Breast epithelium (tissue), 4 donors: ENCODE results near the gene LAMA3. TPM values are rescaled to one million over a fixed set of nuclear protein-coding genes. Genes with fewer than 3 reads are reported as not detected.

Experiments used
- DNase-seq, 2 donors: peaks; one replicate each; pipeline ENCODE4 v3.0.0-alpha.2; 2019; ENCODE audit warnings: low spot score in 2 of 2
- H3K27ac ChIP-seq, 2 donors: fragments of 200-600 bp; sonication (generic) in 1 of 2; one replicate each; pipeline ENCODE4 v1.5.1; 2016 to 2019; ENCODE audit warnings: mild to moderate bottlenecking in 1 of 2
- H3K27me3 ChIP-seq, 2 donors: fragments of 200-600 bp; sonication (generic) in 1 of 2; one replicate each; pipeline versions ENCODE4 v1.5.1 to v1.6.0; 2017 to 2019; ENCODE audit warnings: control low read depth in 1 of 2, mild to moderate bottlenecking in 1 of 2
- H3K36me3 ChIP-seq: fragments of 200-600 bp; one replicate; pipeline ENCODE4 v1.5.1; 2019
- H3K4me1 ChIP-seq, 2 donors: fragments of 200-600 bp; sonication (generic); one replicate each; pipeline ENCODE4 v1.5.1; 2016 to 2019; ENCODE audit warnings: control low read depth in 1 of 2
- H3K4me3 ChIP-seq, 3 donors: fragments of 200-600 bp; sonication (generic); 1 replicate in 2 of 3; 2 replicates in 1 of 3; pipeline ENCODE4 v1.5.1; 2016 to 2019; ENCODE audit warnings: mild to moderate bottlenecking in 3 of 3, moderate library complexity in 2 of 3
- H3K9me3 ChIP-seq, 2 donors: fragments of 200-600 bp; sonication (generic) in 1 of 2; one replicate each; pipeline ENCODE4 v1.5.1; 2016 to 2019; ENCODE audit warnings: control low read depth in 1 of 2
- CTCF ChIP-seq, 3 donors: fragments of 450-650 bp; IDR thresholded peaks; one replicate each; pipeline ENCODE4 v1.5.1; 2016 to 2017; ENCODE audit warnings: antibody characterized with exemption in 3 of 3, mild to moderate bottlenecking in 3 of 3, moderate library complexity in 3 of 3
- POLR2A ChIP-seq: fragments of 450-650 bp; IDR thresholded peaks from one replicate; pipeline ENCODE4 v1.6.1; 2016; ENCODE audit warnings: antibody characterized with exemption, mild to moderate bottlenecking, moderate library complexity
- POLR2AphosphoS5 ChIP-seq, 3 donors: sonication (generic); formaldehyde crosslinking; IDR thresholded peaks; one replicate each; pipeline ENCODE4 v1.6.1; 2017; ENCODE audit warnings: antibody characterized with exemption in 3 of 3
- intact Hi-C: fragments of 100-400 bp; cut with DNase I; formaldehyde crosslinking; loops from one replicate; pipeline ENCODE4 v1.15.1; 2023; ENCODE audit warnings: low total_unique reads
- total RNA-seq, 3 donors: library from RNA; depleted of rRNA; stranded (reverse); fragments of >200 nt; gene quantifications; one replicate each; pipeline ENCODE4 v1.1.0, GENCODE V29; 2016

The LAMA3 gene
- total RNA-seq, 3 donors from 2014 or later: 43.4 to 173 (median 127) TPM

DNA sequence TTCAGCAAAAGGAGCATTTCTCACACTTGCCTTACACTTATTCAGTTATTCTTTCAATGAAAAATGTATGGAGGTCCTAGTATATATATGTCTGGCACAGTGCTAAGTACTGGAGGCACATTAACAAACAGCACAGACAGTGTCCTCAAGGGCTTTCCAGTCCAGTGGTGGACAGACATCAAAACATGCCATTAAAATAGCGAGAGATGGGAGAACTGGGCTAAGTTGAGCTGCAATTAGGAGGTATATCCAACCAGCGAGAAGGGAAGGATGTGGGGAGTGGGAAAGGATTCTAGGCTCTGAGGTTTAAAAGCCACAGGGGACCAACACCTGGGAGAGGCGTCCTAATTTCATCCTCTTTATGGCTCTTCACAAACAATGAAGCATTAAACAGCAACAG, 197.8 kb downstream of the LAMA3 start:
- H3K4me3 ChIP-seq: no peak overlapping the region
- intact Hi-C loops: no loop called here
- no peaks in the 10 kb centered on the region for H3K9me3 ChIP-seq
- no peak for TF ChIP-seq POLR2A
- H3K27ac ChIP-seq: peak overlapping the region; percentile 64 to 79
- no peaks in the 10 kb centered on the region for H3K36me3 ChIP-seq
- H3K27me3 ChIP-seq: no peaks in the 10 kb centered on the region
- H3K4me1 ChIP-seq: no peaks in the 10 kb centered on the region
- no peak for DNase-seq

GRCh38 chr18:23887493-23887892, 198.2 kb downstream of the LAMA3 start:
- H3K4me3 ChIP-seq: no peak overlapping the region
- DNase-seq: no peak
- intact Hi-C loops: no loop called here
- H3K27ac ChIP-seq: peak overlapping the region in 1 of 2 donors; percentile 40
- H3K27me3 ChIP-seq: no peaks in the 10 kb centered on the region
- H3K9me3 ChIP-seq: no peaks in the 10 kb centered on the region
- no peaks in the 10 kb centered on the region for H3K4me1 ChIP-seq
- no peaks in the 10 kb centered on the region for H3K36me3 ChIP-seq
- TF ChIP-seq POLR2AphosphoS5 (IDR thresholded peaks at IDR 0.05): no peak
- no peak for TF ChIP-seq POLR2A
- TF ChIP-seq CTCF (IDR thresholded peaks at IDR 0.05): no peak

DNA sequence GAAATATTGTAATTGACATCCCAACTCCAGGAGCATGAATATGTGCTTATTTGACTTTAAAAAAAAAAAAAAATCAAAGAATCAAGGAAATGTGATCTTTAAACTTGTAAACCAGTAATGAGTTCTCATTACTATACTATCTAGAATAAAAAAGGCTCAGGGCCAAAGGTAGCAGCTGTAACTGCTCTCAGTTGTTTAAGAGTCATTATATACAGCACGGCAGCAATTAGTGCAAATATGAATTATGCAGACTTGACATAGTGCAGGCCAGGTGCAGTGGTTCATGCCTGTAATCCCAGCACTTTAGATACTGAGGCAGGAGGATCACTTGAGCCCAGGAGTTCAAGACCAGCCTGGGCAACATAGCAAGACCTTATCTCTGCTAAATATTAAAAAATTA, 199.6 kb downstream of the LAMA3 start:
- Histone ChIP-seq H3K27ac (no peak overlapping the region), H3K36me3 (no peaks in the 10 kb centered on the region), H3K9me3 (no peaks in the 10 kb centered on the region), H3K27me3 (no peaks in the 10 kb centered on the region), H3K4me1 (no peaks in the 10 kb centered on the region), H3K4me3 (no peak overlapping the region)
- intact Hi-C loops: no loop called here
- TF ChIP-seq POLR2AphosphoS5 (IDR thresholded peaks at IDR 0.05) (no peak), POLR2A (no peak), CTCF (IDR thresholded peaks at IDR 0.05) (no peak)
- DNase-seq: no peak

DNA sequence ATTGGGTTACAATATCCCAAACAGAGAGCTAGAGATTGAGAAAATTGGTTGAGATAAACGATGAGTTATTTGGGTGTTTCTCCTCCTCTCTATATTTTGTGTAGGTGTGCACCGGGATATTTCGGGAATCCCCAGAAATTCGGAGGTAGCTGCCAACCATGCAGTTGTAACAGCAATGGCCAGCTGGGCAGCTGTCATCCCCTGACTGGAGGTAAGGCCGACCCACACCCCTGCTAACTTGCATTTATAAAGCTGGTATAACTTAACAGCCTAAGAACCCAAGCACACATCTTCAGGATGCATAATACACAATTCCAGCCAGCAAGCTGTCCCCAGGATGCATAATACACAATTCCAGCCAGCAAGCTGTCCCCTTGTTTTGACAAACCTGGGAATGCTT, 200.7 kb downstream of the LAMA3 start:
- no peak for TF ChIP-seq CTCF (IDR thresholded peaks at IDR 0.05)
- TF ChIP-seq POLR2A: no peak
- no peak for TF ChIP-seq POLR2AphosphoS5 (IDR thresholded peaks at IDR 0.05)
- Histone ChIP-seq H3K27ac (no peak overlapping the region), H3K4me1 (no peaks in the 10 kb centered on the region), H3K27me3 (no peaks in the 10 kb centered on the region), H3K36me3 (no peaks in the 10 kb centered on the region), H3K4me3 (no peak overlapping the region), H3K9me3 (no peaks in the 10 kb centered on the region)
- no peak for DNase-seq
- intact Hi-C loops: no loop called here

DNA sequence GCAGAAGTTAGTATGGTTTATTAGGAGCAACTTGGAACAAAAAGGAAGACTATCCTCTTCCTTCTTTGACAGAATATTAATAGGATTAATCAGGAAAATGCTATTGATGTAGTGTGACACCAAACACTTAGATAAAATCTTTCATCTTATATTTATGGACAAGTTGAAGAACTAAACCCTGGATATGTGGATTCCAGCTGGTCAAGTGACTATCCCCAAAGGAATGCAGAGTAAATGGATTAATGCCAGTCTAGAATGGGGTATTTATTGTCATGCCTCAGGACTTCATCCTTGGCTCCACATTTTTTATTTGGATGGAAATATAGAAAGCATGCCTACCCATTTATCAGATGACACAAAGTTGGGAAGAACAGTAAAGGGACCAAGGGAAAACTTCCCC, 201.3 kb downstream of the LAMA3 start:
- H3K9me3 ChIP-seq: no peaks in the 10 kb centered on the region
- H3K36me3 ChIP-seq: no peaks in the 10 kb centered on the region
- no peaks in the 10 kb centered on the region for H3K27me3 ChIP-seq
- TF ChIP-seq POLR2A (no peak), POLR2AphosphoS5 (IDR thresholded peaks at IDR 0.05) (no peak), CTCF (IDR thresholded peaks at IDR 0.05) (no peak)
- intact Hi-C loops: no loop called here
- no peak for DNase-seq
- no peak overlapping the region for H3K4me3 ChIP-seq
- H3K4me1 ChIP-seq: no peaks in the 10 kb centered on the region
- no peak overlapping the region for H3K27ac ChIP-seq

GRCh38 chr18:23893653-23894052, 204.4 kb downstream of the LAMA3 start:
- no peak for DNase-seq
- Histone ChIP-seq H3K27ac (no peak overlapping the region), H3K27me3 (no peaks in the 10 kb centered on the region), H3K36me3 (no peaks in the 10 kb centered on the region), H3K4me3 (no peak overlapping the region), H3K4me1 (no peaks in the 10 kb centered on the region), H3K9me3 (no peaks in the 10 kb centered on the region)
- TF ChIP-seq POLR2A (no peak), POLR2AphosphoS5 (IDR thresholded peaks at IDR 0.05) (no peak), CTCF (IDR thresholded peaks at IDR 0.05) (no peak)
- intact Hi-C loops: no loop called here
